ENCODE data around the gene BLOC1S3. TPM values are rescaled to one million over a fixed set of nuclear protein-coding genes. Genes with fewer than 3 reads are reported as not detected.

The BLOC1S3 gene
- total RNA-seq, 1 experiment from 2014 or later: 11.9 TPM

GRCh38 chr19:45135176-45135885 lies 43.3 kb upstream of the BLOC1S3 start:
- ChIA-PET CTCF (no interaction called here), POLR2A (ENCODE audit: unreplicated experiment) (interaction anchor here (0.8 kb wide), 1 partner anchor 43 kb away, joined by 3 read pairs; the partner anchor contains the start of genes BLOC1S3 and TRAPPC6A)
- Histone ChIP-seq H3F3A (ENCODE audit: low read length, unreplicated experiment) (no peaks in the 10 kb centered on the region), H3K4me3 (ENCODE audit: low read length) (no peak overlapping the region), H3K4me2 (ENCODE audit: low read length) (no peak overlapping the region), H3K27ac (ENCODE audit: low read length) (no peak overlapping the region), H3K36me3 (ENCODE audit: low read depth, low read length) (no peaks in the 10 kb centered on the region), H3K4me1 (ENCODE audit: insufficient read depth, low read length) (no peaks in the 10 kb centered on the region; the same call in 1 of the 2 replicates), H3K27me3 (ENCODE audit: low read length) (no peaks in the 10 kb centered on the region), H3K9me2 (replicated peaks; ENCODE audit: low read length) (no peaks in the 10 kb centered on the region), H2AFZ (ENCODE audit: low read length) (no peak overlapping the region), H4K20me1 (ENCODE audit: low read length) (no peaks in the 10 kb centered on the region), H3K9me3 (ENCODE audit: low read length) (no peaks in the 10 kb centered on the region), H3K9ac (ENCODE audit: low read length) (no peak overlapping the region), H3K79me2 (ENCODE audit: low read length) (no peaks in the 10 kb centered on the region)
- intact Hi-C loops (cut with micrococcal nuclease): no loop called here
- ATAC-seq (no peak), DNase-seq (no peak)
- TF ChIP-seq EZH2phosphoT487 (IDR thresholded peaks at IDR 0.05; ENCODE audit: borderline replicate concordance, low read length) (no peak), EZH2 (IDR thresholded peaks at IDR 0.05; ENCODE audit: low read length, unreplicated experiment) (no peak), CTCF (conservative IDR thresholded peaks at IDR 0.05; ENCODE audit: low read depth, low read length) (no peak)
- BruUV-seq (replicated peaks): no TSS peak

GRCh38 chr19:45136507-45137178 lies 41.9 kb upstream of the BLOC1S3 start:
- H3K9me2 ChIP-seq (replicated peaks; ENCODE audit: low read length): no peaks in the 10 kb centered on the region
- H3K27me3 ChIP-seq (ENCODE audit: low read length): no peaks in the 10 kb centered on the region
- TF ChIP-seq CTCF (conservative IDR thresholded peaks at IDR 0.05; ENCODE audit: low read depth, low read length) (no peak), EZH2phosphoT487 (IDR thresholded peaks at IDR 0.05; ENCODE audit: borderline replicate concordance, low read length) (no peak), EZH2 (IDR thresholded peaks at IDR 0.05; ENCODE audit: low read length, unreplicated experiment) (no peak)
- ChIA-PET CTCF (no interaction called here), POLR2A (ENCODE audit: unreplicated experiment) (no interaction called here)
- no peaks in the 10 kb centered on the region for H3K4me1 ChIP-seq (ENCODE audit: insufficient read depth, low read length)
- intact Hi-C loops (cut with micrococcal nuclease): no loop called here
- H3K27ac ChIP-seq (ENCODE audit: low read length): no peak overlapping the region
- H3K9ac ChIP-seq (ENCODE audit: low read length): no peak overlapping the region
- H3K79me2 ChIP-seq (ENCODE audit: low read length): no peaks in the 10 kb centered on the region
- no peaks in the 10 kb centered on the region for H3K36me3 ChIP-seq (ENCODE audit: low read depth, low read length)
- no peaks in the 10 kb centered on the region for H3K9me3 ChIP-seq (ENCODE audit: low read length)
- H3K4me2 ChIP-seq (ENCODE audit: low read length): no peak overlapping the region
- H2AFZ ChIP-seq (ENCODE audit: low read length): no peak overlapping the region
- H3K4me3 ChIP-seq (ENCODE audit: low read length): no peak overlapping the region
- BruUV-seq (replicated peaks): no TSS peak
- DNase-seq (no peak), ATAC-seq (no peak)
- no peaks in the 10 kb centered on the region for H3F3A ChIP-seq (ENCODE audit: low read length, unreplicated experiment)
- no peaks in the 10 kb centered on the region for H4K20me1 ChIP-seq (ENCODE audit: low read length)
